Tibial nerve (tissue), 4 donors: ENCODE data around the gene FAU. TPM values are rescaled to one million over a fixed set of nuclear protein-coding genes. Genes with fewer than 3 reads are reported as not detected.
"Not testable (repeated sequence)": the region's sequence is repeated elsewhere in the genome, so short reads cannot be mapped to it uniquely, and the experiment has no call there.

Experiments used
- DNase-seq, 2 donors: peaks; one replicate each; pipeline ENCODE4 v3.0.0-alpha.2; 2019; ENCODE audit warnings: low spot score in 2 of 2
- H3K27ac ChIP-seq, 4 donors: fragments of 200-600 bp; sonication (generic) in 3 of 4; one replicate each; pipeline ENCODE4 v1.5.1; 2017 to 2019; ENCODE audit warnings: mild to moderate bottlenecking in 1 of 4
- H3K27me3 ChIP-seq, 2 donors: fragments of 200-600 bp; sonication (generic) in 1 of 2; one replicate each; pipeline versions ENCODE4 v1.5.1 to v1.6.0; 2017 to 2019
- H3K36me3 ChIP-seq, 3 donors: fragments of 200-600 bp; sonication (generic); one replicate each; pipeline ENCODE4 v1.5.1; 2018 to 2019
- H3K4me1 ChIP-seq, 4 donors: fragments of 200-600 bp; sonication (generic) in 3 of 4; one replicate each; pipeline ENCODE4 v1.5.1; 2017 to 2019
- H3K4me3 ChIP-seq, 4 donors: fragments of 200-600 bp; sonication (generic) in 3 of 4; one replicate each; pipeline ENCODE4 v1.5.1; 2017 to 2019; ENCODE audit warnings: mild to moderate bottlenecking in 1 of 4, moderate library complexity in 1 of 4
- H3K9me3 ChIP-seq, 4 donors: fragments of 200-600 bp; sonication (generic) in 3 of 4; one replicate each; pipeline ENCODE4 v1.5.1; 2017 to 2019
- EP300 ChIP-seq, 2 donors: sonication (generic); formaldehyde crosslinking; IDR thresholded peaks; one replicate each; pipeline ENCODE4 v1.6.1; 2017; ENCODE audit warnings: antibody characterized with exemption in 2 of 2, mild to moderate bottlenecking in 1 of 2
- POLR2A ChIP-seq, 2 donors: fragments of 450-650 bp; IDR thresholded peaks; one replicate each; pipeline ENCODE4 v1.6.1; 2017; ENCODE audit warnings: antibody characterized with exemption in 2 of 2, mild to moderate bottlenecking in 2 of 2, moderate library complexity in 2 of 2
- WGBS, 2 donors: methylation state at CpG; one replicate each; pipeline ENCODE4 v1.1.5; 2018; 5-methylcytosine and 5-hydroxymethylcytosine counted together
- total RNA-seq, 4 donors: library from RNA; depleted of rRNA; stranded (reverse); fragments of >200 nt; gene quantifications; one replicate each; pipeline ENCODE4 v1.1.0, GENCODE V29; 2016
- TF ChIP-seq, protein P1 (sequence below), 5 experiments: fragments of 200-600 bp in 3 of 5; fragments of 450-650 bp in 2 of 5; sonication (generic) in 3 of 5; IDR thresholded peaks; one replicate each; pipeline ENCODE4 v1.5.1; 2016 to 2019; ENCODE audit warnings: antibody characterized with exemption in 5 of 5, mild to moderate bottlenecking in 3 of 5, moderate library complexity in 2 of 5

Gene FAU
- total RNA-seq, 4 donors from 2014 or later, result 1,078 to 1,548 (median 1,229) TPM

DNA sequence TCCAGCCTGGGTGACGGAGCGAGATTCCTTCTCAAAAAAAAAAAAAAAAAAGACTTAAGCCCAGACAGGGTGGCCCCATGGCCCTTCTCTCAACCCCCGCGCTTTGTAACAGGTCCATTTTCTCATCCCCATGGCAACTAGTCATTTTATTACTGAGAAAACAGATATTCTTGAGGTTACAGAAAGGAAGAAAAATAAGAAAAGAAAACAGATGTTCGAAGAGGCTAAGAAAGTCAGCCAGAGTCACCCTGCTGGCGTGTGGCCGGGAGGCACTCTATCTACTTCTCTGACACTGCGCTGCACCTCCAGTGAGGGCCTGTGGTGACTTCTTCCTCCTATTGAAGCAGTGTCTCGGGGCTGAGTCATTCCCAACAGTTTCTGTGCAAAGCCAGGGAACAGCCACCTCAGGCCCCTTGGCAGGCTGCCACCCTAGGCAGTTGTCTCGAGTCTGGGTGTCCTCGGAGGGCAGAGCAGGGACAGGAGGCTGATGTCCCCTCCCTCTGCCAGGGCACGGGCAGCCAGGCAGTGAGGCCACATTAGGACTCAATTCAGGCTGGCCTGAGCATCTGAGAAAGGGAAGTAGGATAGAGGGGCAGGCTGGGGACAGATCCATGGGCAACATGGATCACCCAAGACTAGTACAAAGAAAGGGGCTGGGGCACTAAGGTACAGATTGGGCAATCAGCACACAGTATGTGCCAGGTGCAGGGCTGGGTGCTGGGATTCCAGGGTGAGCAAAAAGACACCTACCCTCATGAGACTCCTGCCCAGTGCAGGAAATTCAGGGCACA is 28.8 kb upstream of the FAU start:
- Histone ChIP-seq H3K27me3 (no peaks in the 10 kb centered on the region), H3K4me3 (no peak overlapping the region), H3K36me3 (no peaks in the 10 kb centered on the region), H3K9me3 (peaks cover 0 to 5% (median 0%) of the 10 kb centered on the region in 4 donors), H3K27ac (peak overlapping the region in 3 of 4 donors; percentile 54 to 72 (median 62)), H3K4me1 (peaks cover 0 to 11% (median 3%) of the 10 kb centered on the region in 4 donors)
- no peak for TF ChIP-seq EP300 (IDR thresholded peaks at IDR 0.05)
- TF ChIP-seq, protein P1, sequence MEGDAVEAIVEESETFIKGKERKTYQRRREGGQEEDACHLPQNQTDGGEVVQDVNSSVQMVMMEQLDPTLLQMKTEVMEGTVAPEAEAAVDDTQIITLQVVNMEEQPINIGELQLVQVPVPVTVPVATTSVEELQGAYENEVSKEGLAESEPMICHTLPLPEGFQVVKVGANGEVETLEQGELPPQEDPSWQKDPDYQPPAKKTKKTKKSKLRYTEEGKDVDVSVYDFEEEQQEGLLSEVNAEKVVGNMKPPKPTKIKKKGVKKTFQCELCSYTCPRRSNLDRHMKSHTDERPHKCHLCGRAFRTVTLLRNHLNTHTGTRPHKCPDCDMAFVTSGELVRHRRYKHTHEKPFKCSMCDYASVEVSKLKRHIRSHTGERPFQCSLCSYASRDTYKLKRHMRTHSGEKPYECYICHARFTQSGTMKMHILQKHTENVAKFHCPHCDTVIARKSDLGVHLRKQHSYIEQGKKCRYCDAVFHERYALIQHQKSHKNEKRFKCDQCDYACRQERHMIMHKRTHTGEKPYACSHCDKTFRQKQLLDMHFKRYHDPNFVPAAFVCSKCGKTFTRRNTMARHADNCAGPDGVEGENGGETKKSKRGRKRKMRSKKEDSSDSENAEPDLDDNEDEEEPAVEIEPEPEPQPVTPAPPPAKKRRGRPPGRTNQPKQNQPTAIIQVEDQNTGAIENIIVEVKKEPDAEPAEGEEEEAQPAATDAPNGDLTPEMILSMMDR (IDR thresholded peaks at IDR 0.05), result no peak
- TF ChIP-seq POLR2A (IDR thresholded peaks at IDR 0.05), result no peak
- 17 to 18% methylated on average over 12 of the region's 12 CpGs for WGBS, 2 donors
- DNase-seq, result peak; percentile 59 to 68

DNA sequence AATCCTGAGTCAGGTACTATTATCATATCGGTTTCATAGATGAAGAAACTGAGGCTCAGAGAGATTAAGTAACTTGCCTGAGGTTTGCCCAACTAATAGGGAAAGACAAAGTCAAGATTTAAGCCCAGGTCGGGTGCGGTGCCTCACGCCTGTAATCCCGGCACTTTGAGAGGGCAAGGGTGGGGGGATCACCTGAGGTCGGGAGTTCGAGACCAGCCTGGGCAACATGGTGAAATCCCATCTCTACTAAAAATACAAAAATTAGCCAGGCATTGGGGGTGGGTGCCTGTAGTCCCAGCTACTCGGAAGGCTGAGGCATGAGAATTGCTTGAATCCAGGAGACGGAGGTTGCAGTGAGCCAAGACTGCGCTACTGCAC is 28.2 kb upstream of the FAU start:
- WGBS, 2 donors, result 61 to 67% methylated on average over 10 of the region's 10 CpGs
- H3K4me3 ChIP-seq, DNase-seq, H3K9me3 ChIP-seq, H3K36me3 ChIP-seq, H3K27me3 ChIP-seq: not testable (repeated sequence)
- Histone ChIP-seq H3K27ac (peak overlapping the region in 1 of 4 donors; percentile 26), H3K4me1 (peaks cover 0 to 11% (median 3%) of the 10 kb centered on the region in 4 donors)

DNA sequence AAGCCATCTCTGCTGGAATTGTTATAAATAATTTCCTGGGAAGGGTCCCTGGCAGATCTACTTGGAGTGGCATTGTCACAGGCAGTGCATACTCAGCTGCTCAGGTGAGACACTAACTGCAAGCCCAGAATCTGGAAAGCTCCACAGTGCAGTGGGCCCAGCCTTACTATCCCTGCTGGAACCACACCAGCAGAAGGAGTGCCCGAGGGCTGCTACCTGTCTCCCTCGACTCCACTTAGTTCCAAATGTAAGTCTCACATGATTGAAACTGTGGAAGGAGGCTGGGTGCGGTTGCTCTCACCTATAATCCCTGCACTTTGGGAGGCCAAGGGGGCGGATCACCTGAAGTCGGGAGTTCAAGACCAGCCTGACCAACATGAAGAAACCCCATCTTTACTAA is 26.7 kb upstream of the FAU start:
- Histone ChIP-seq H3K4me1 (peaks cover 0 to 11% (median 3%) of the 10 kb centered on the region in 4 donors), H3K9me3 (peaks cover 0 to 5% (median 0%) of the 10 kb centered on the region in 4 donors), H3K27ac (no peak overlapping the region), H3K27me3 (no peaks in the 10 kb centered on the region), H3K36me3 (no peaks in the 10 kb centered on the region), H3K4me3 (no peak overlapping the region)
- no peak for DNase-seq
- TF ChIP-seq EP300 (IDR thresholded peaks at IDR 0.05), result no peak
- no peak for TF ChIP-seq POLR2A (IDR thresholded peaks at IDR 0.05)
- TF ChIP-seq, protein P1 (IDR thresholded peaks at IDR 0.05), result no peak
- WGBS, 2 donors, result 93 to 94% methylated on average over 5 of the region's 5 CpGs

DNA sequence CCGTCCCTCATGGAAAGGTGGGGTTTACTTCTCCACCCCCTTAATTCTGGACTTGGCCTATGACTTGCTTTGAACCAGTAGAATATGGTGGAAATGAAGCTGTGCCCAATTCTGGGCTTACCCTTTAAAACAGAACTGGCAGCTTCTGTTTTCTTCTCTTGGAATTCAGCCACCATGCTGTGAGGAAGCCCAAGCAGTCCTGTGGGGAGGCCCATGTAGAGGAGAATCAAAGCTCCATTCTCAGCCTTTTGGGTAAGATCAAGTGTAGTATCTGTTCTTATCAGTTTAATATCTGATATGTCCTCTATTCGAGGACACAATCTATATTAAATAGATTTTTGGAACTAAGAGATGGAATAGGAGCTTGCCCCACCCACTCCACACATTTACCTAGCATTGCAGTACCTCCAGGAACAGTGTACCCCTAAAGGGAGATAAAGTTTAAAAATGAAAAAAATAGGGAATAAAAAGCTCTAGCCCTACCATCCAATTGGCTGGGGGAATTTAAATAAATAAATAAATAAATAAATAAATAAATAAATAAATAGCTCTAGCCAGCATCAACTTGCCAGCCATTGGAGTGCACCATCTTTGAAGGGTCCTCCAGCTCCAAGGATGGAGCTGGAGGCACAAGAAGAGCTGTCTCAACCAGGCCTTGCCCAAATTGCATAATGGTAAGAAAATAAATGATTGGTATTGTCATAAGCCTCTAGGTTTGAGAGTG is 25.6 kb upstream of the FAU start:
- Histone ChIP-seq H3K4me3 (no peak overlapping the region), H3K36me3 (no peaks in the 10 kb centered on the region), H3K27me3 (no peaks in the 10 kb centered on the region), H3K27ac (no peak overlapping the region), H3K9me3 (peaks cover 0 to 5% (median 0%) of the 10 kb centered on the region in 4 donors), H3K4me1 (peaks cover 0 to 11% (median 3%) of the 10 kb centered on the region in 4 donors)
- WGBS, 2 donors, result 76 to 81% methylated on average over 2 of the region's 2 CpGs
- TF ChIP-seq, protein P1 (IDR thresholded peaks at IDR 0.05), result no peak
- no peak for TF ChIP-seq EP300 (IDR thresholded peaks at IDR 0.05)
- TF ChIP-seq POLR2A (IDR thresholded peaks at IDR 0.05), result no peak
- DNase-seq, result no peak

DNA sequence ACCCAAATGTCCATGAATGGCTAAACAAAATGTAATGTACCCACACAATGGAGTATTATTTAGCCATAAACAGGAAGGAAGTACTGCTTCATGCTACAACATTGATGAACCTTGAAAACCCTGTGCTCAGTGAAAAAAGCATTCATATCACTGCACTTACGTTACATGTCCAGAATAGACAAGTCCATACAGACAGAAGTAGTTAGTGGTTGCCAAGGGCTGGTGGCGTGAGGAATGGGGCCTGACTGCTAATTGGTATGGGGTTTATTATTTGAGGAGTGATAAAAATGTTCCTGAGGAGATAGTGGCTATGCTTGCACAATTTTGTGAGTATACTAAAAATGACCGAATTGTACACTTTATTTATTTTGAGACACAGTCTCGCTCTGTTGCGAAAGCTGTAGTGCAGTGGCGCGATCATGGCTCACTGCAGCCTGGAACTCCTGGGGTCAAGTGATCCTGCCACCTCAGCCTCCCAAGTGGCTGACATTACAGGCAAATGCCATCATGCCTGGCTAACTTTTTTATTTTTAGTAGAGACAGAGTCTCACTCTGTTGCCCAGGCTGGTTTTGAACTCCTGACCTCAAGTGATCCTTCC is 20.1 kb upstream of the FAU start:
- H3K4me3 ChIP-seq, result no peak overlapping the region
- H3K9me3 ChIP-seq, result no peaks in the 10 kb centered on the region
- no peaks in the 10 kb centered on the region for H3K36me3 ChIP-seq
- TF ChIP-seq, protein P1 (IDR thresholded peaks at IDR 0.05), result no peak
- TF ChIP-seq EP300 (IDR thresholded peaks at IDR 0.05), result no peak
- TF ChIP-seq POLR2A (IDR thresholded peaks at IDR 0.05), result no peak
- no peak for DNase-seq
- WGBS, 2 donors, result 82% methylated on average over 7 of the region's 7 CpGs
- no peaks in the 10 kb centered on the region for H3K4me1 ChIP-seq
- no peaks in the 10 kb centered on the region for H3K27me3 ChIP-seq
- no peak overlapping the region for H3K27ac ChIP-seq
